Stimulated activated CD8-positive, alpha-beta memory T cell treated with anti-CD3 and anti-CD28 coated beads, Interleukin-15, amount 100 ng/mL, for 48 hours (primary cell): ENCODE data around the gene PNPLA2.
A peak's percentile ranks its signal among the peaks of the same experiment; 100 is the strongest.

ENCODE experiments used
- DNase-seq, 2 donors: peaks; one replicate each; pipeline ENCODE4 v3.0.0-alpha.2; 2020; ENCODE audit warnings: low read depth in 2 of 2

PNPLA2 gene

GRCh38 chr11:786235-787083 lies 32.3 kb upstream of the PNPLA2 start:
- DNase-seq = no peak

GRCh38 chr11:787084-787675 lies 31.5 kb upstream of the PNPLA2 start:
- no peak for DNase-seq

- DNase-seq = no peak
Observed at GRCh38 chr11:788009-788640, 30.6 kb upstream of the PNPLA2 start.

- no peak for DNase-seq
Observed at GRCh38 chr11:788953-789940, 29.5 kb upstream of the PNPLA2 start.

DNA sequence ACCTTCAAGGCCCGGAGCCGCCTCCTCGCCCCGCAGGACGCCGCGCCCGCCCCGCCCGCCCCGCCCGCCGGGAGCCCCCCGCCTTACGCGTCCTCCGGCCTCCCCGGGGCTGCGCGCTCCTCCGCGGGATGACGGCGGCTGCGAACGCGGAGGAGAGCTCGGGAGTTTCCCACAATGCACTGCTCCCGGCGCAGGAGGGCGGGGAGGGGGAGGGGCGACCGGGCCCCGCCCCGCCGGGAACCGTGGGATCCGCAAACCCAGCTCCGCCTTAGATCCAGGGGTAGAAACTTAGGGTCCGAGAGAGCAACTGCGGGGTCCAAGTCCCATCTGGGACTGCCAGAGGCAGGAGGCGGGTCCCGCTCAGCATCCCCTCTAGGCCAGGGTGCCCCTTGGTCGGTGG lies 28.8 kb upstream of the PNPLA2 start, which contains the start of gene CEND1:
TSS of gene CEND1 (minus strand) at position 148 of the 400 bp plus-strand sequence. CDS start 1,514 bp downstream, outside the sequence.
- DNase-seq = no peak

DNA sequence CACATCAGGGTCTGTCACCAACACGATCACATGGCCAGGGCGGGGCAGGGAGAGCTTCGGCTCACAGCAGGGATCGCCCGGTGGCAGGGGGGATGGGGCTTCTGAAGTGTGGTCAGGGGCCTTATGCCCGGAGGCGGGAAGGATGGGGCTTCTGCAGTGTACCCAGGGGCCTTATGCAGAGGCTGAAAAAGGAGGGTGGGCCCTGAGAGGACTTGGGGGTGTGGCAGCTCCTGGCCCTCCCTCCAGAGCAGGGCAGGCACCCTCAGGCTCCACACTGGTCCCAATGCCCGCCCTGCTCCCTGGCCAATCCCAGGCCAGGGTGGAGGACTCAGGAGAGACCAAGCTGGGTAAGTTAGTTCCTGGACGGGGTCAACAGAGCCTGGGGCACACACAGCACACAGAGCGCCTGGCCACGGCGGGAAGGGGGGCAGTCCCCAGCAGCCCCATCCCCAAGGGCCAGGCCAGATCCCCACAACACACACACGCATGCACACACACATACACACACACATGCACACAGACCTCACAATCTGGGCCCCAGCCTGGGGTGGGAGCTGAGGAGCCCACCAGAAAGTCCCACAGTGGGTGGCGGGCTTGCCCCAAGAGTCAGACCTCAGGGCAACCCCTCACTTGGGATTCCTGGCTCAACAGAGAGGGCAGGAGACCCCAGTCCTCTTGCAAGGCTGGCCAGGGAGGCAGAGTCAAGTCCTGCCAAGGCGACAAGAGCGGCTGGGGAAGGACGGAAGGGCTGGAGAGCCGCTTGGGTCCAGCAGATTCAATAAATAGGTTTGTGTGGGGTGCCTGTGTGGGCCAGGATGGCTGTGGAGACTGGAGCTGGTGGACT lies 27.8 kb upstream of the PNPLA2 start:
- no peak for DNase-seq

- DNase-seq = no peak
Observed at GRCh38 chr11:791658-792534, 26.8 kb upstream of the PNPLA2 start.

- no peak for DNase-seq
Observed at GRCh38 chr11:792535-792821, 26.2 kb upstream of the PNPLA2 start.

DNA sequence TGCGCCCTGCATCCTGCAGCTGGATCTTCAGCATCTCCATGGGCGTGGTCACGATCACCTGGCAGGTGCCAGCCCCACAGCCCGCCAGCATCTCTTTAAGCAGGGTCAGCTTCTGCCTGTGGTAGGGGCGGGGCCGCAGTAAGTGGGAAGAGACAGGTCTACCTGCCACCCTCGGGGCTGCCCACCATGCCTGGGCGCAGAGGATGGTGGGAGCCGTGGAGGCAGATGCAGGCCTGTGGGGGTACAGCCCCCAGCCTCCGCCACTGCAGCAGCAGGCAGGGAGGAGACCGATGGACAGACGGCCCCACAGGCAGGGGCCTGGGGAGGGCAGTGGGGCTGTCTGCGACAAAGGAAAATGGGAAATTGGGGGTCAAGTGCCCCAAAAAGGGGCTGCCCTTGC lies 25.8 kb upstream of the PNPLA2 start:
- no peak for DNase-seq

GRCh38 chr11:793556-793955 lies 25.2 kb upstream of the PNPLA2 start:
- DNase-seq = no peak

DNA sequence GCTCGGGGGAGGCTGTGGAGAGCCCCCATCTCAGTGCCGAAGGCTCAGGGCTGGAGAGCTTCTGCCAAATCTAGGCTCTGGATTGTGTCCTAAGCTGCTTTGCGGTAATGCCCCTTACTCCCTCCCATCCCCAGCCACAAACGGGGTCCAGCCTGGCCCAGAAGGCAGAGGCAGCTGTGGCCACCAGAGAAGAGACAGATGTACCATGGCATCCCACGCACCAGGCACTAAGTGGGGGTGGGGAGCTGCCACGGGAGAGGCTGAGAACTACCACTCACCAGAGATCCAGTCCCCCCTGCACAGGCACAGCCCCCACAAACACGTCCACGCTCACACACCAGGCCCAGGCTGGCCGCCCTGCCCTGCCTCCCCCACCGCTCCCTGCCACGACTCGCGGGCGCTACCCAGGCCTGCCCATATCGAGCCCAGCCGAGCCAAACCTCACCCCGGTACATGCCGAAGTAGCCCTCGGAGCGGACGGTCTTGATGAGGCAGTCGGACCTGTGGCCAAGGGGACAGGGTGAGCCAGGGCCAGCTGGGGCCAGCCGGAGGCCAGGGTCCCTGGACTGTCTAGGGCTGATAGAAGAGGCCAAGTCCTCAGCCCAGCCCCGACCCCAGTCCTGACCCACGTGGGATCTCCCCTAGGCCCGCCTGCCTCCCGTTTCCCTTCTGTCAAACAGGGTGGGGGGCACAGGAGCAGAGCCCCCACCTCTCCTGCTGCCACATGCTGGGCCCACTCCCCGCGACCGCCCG lies 24.5 kb upstream of the PNPLA2 start:
- no peak for DNase-seq

DNA sequence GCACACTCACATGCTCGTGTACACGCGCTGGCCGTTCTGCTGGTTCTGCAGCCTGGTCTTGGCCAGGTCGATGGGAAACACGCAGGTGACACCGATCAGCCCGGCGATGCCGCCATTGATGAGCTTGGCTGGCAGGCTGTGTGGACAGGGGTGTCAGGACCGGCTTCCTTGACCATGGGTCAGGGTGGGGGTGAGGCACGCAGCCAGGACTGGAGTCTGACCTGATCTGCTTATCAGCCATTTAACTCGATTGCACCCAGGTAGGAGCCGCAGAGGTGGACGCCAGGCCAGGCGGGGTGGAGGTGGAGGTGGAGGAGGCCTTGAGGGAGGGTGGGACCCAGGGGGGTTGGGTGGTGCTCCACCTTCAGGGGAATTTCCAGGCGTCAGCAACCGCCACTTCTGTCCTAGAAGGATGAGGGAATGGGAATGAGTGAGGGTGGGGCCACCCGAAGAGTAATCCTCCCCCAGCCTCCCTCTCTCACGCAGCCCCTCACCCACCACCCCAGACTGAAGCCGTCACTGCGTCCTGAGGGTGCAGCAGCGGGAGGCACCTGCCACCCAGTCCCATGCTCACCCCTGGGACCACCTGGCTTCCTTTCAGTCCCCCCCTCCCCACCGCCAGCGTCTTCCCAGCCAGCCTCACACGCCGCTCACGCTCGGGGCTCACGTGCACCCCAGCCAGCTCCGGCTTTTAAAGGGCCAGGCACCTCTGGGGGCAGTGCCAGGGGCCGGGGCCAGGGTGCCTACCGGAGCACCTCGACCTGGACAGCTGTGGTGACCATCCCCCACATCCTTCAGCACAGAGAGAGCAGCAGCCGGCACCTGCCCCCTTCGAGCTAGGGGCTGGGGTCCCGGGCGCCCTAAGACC lies 23.7 kb upstream of the PNPLA2 start:
- DNase-seq = no peak

DNA sequence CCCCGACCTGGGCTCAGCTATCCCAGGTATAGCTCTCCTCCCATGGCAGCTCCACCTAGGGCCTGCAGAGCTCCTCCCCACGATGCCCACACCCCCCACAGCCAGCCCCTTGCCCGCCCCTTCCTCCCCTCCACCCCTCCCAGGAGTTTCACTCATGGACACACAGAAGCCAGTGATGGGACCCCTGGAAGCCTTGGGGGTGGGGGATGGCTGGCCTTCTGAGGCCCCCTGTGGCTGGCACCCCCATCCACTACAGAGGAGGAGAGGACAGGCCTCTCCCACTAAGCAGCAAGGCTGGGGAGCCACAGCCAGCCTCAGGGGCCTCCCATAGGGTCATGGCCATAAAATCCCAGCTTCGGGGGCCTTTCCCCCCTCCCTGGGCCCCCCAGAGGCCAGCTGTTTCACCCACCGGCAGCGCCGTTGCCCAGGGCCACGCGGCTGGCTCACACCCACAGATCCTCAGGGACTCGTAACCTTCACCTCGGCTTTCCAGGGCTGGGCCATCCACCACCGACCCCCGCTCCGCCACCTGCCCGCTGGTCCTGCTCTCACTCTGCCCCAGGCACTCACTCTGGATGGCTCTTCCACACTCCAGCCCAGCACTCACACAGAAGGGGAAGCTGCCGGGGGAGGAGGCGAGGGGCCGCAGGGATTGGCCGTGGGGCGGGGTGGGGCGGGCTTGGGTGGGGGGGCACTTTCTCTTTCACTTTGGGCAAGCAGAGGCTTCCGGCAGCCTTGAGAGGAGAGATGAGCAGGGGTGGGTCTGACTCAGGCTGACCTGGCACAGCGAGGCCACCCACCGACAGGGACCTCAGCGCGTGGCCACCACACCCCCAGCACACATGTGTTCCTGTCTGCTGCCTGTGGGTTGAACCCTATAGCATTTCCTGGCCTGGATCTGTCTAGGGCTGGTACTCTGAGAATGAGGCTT lies 22.8 kb upstream of the PNPLA2 start:
- DNase-seq = peak; percentile 84 to 90

DNA sequence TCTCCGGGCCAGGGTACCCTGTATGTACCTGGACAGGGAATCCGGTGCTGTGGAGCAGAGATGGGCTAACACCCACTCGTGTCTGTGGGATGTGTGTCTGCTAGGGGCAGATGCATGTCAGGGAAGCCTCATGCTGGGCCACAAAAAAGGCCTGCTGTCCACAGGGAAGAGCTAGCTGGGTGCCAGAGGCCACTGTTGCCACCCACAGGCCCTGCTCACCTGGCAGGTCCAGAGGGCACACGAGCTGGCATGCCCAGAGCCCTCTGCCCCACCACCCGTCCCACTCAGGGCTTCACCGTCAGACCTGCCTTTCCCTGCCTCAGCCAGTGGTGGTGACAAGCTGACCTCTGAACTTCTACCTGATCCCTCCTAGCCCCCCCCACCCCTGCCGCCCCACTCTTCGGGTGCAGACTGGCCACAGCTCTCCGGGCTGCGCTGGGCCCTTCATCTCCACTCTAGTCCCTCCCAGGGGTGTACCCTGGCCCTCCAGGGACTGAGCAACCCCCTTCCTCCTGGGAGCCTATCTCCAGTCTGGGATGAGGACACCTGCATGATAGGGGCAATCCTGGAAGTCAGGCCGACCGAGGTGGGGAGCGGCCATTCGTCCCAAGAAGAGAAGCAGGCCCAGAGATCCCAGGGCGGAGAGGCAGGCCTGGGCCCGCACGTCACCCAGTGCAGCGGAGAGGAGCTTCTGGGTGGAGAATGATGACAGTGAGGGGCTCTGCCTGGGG lies 22.0 kb upstream of the PNPLA2 start:
- DNase-seq = no peak

DNA sequence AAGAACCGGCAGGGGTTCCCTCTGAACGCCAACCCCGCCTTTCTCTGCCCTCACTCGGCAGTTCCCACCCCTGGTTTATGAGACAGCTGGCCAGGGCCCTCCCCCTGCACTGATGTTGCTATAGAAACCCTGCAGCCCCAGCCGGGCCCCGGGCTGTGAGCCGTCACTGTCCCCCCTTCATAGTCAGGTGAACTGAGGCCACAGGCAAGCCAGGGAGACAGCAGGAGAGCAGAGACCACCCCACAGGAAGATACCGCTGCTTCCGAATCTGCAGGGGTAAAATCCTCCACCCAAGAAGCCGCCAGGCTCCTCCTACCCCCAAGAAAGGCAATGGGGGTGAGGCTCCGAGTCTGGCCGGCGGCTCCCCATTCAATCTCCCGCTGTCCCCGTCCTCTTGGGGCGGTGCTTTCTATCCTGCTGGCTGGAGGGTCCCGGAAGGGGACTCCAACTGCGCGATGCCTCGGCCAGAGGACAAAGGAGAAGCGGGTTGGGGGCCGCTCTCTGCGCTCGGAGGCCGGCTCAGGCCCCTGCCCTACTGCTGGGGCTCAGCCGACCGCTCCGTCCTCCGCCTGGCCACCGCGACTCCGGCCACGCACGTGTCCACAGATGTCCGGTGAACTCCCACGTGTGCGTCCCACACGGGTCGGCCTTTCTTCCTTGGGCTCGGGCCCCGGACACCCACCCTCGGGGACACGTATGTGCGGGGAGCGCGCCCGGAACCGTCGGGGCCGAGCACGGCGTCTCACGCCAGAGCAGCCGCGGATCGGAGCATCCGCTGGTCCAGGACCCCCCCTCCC lies 21.2 kb upstream of the PNPLA2 start:
- peak; percentile 76 to 79 for DNase-seq
